HEK293 (cell line): ENCODE data around the gene SCFD2.

Source experiments
- CTCF ChIP-seq: fragments of 450-650 bp; formaldehyde crosslinking; IDR thresholded peaks from 2 replicates; pipeline ENCODE4 v1.5.1; 2016; ENCODE audit warnings: missing biosample characterization, missing genetic modification characterization
- GLIS2 ChIP-seq: fragments of 450-650 bp; formaldehyde crosslinking; IDR thresholded peaks from 2 replicates; pipeline ENCODE4 v1.5.1; 2016; ENCODE audit warnings: missing biosample characterization, missing genetic modification characterization
- YY1 ChIP-seq: fragments of 450-650 bp; formaldehyde crosslinking; IDR thresholded peaks from 2 replicates; pipeline ENCODE4 v1.5.1; 2018; ENCODE audit warnings: missing biosample characterization, missing genetic modification characterization
- ZNF121 ChIP-seq: fragments of 450-650 bp; formaldehyde crosslinking; IDR thresholded peaks from 2 replicates; pipeline ENCODE4 v1.5.1; 2016; ENCODE audit warnings: missing biosample characterization, missing genetic modification characterization
- ZNF174 ChIP-seq: fragments of 450-650 bp; formaldehyde crosslinking; IDR thresholded peaks from 2 replicates; pipeline ENCODE4 v1.5.0; 2017; ENCODE audit warnings: missing biosample characterization, mild to moderate bottlenecking, missing genetic modification characterization
- ZNF561 ChIP-seq: fragments of 450-650 bp; IDR thresholded peaks from 2 replicates; pipeline ENCODE4 v1.5.1; 2018; ENCODE audit warnings: missing biosample characterization, missing genetic modification characterization, borderline replicate concordance
- ZNF791 ChIP-seq: fragments of 450-650 bp; formaldehyde crosslinking; IDR thresholded peaks from 2 replicates; pipeline ENCODE4 v1.5.1; 2016; ENCODE audit warnings: missing biosample characterization, missing genetic modification characterization

- TF ChIP-seq ZNF121 (no peak), GLIS2 (tag by site-specific recombination) (no peak), YY1 (no peak), ZNF791 (tag by site-specific recombination) (no peak), CTCF (tag by site-specific recombination) (no peak), ZNF174 (tag by site-specific recombination) (no peak), ZNF561 (tag by site-specific recombination) (no peak)
These were observed 488.2 kb downstream of the SCFD2 start for GRCh38 chr4:52877694-52878093.
